Ecto neural progenitor cell (in vitro differentiated cells): ENCODE data around the gene MAP4K1.
"Not testable (repeated sequence)": the region's sequence is repeated elsewhere in the genome, so short reads cannot be mapped to it uniquely, and the experiment has no call there.

Experiments
- DNase-seq: peaks from one replicate; pipeline ENCODE4 v3.0.0-alpha.2; 2018; ENCODE audit warnings: low spot score

Gene MAP4K1

GRCh38 chr19:38650911-38651584 lies 33.3 kb upstream of the MAP4K1 start:
- DNase-seq = no peak

- DNase-seq = no peak
Observed at GRCh38 chr19:38650172-38650775, 32.5 kb upstream of the MAP4K1 start.

GRCh38 chr19:38649305-38650171 lies 31.8 kb upstream of the MAP4K1 start:
- DNase-seq = no peak

GRCh38 chr19:38648769-38649304 lies 31.1 kb upstream of the MAP4K1 start:
- DNase-seq = no peak

- DNase-seq = peak; percentile 61
Observed at GRCh38 chr19:38647966-38648768, 30.4 kb upstream of the MAP4K1 start.

GRCh38 chr19:38647368-38647965 lies 29.7 kb upstream of the MAP4K1 start, which contains the start of gene ACTN4:
Gene ACTN4 (plus strand): TSS chr19:38647649. CDS start chr19:38647746, 97 bp downstream.
- peak; percentile 100 for DNase-seq

GRCh38 chr19:38644719-38645118 lies 27.0 kb upstream of the MAP4K1 start:
- no peak for DNase-seq

- DNase-seq = no peak
Observed at GRCh38 chr19:38642176-38642575, 24.4 kb upstream of the MAP4K1 start.

- DNase-seq = no peak
Observed at GRCh38 chr19:38640368-38640767, 22.6 kb upstream of the MAP4K1 start.

- DNase-seq = no peak
Observed at GRCh38 chr19:38639679-38640078, 21.9 kb upstream of the MAP4K1 start.

- DNase-seq = no peak
Observed at GRCh38 chr19:38638461-38638860, 20.7 kb upstream of the MAP4K1 start.

GRCh38 chr19:38635483-38636399 lies 18.0 kb upstream of the MAP4K1 start:
- no peak for DNase-seq

GRCh38 chr19:38634757-38635482 lies 17.2 kb upstream of the MAP4K1 start:
- peak; percentile 83 for DNase-seq

GRCh38 chr19:38632476-38633213 lies 14.9 kb upstream of the MAP4K1 start:
- no peak for DNase-seq

GRCh38 chr19:38631811-38632475 lies 14.2 kb upstream of the MAP4K1 start:
- DNase-seq = not testable (repeated sequence)

- not testable (repeated sequence) for DNase-seq
Observed at GRCh38 chr19:38631301-38631700, 13.5 kb upstream of the MAP4K1 start.

GRCh38 chr19:38629568-38629967 lies 11.8 kb upstream of the MAP4K1 start:
- no peak for DNase-seq

- no peak for DNase-seq
Observed at GRCh38 chr19:38626401-38626800, 8.6 kb upstream of the MAP4K1 start.
